Measurements from ENCODE around the gene SELENOO.

The SELENOO gene

GRCh38 chr22:50173983-50174355 is 26.8 kb upstream of the SELENOO start:
- DNase-seq (ENCODE audit: low read depth), result no peak
- H3K4me3 ChIP-seq (ENCODE audit: control insufficient read depth, low read depth, low read length), result no peak overlapping the region
- TF ChIP-seq, protein P1, sequence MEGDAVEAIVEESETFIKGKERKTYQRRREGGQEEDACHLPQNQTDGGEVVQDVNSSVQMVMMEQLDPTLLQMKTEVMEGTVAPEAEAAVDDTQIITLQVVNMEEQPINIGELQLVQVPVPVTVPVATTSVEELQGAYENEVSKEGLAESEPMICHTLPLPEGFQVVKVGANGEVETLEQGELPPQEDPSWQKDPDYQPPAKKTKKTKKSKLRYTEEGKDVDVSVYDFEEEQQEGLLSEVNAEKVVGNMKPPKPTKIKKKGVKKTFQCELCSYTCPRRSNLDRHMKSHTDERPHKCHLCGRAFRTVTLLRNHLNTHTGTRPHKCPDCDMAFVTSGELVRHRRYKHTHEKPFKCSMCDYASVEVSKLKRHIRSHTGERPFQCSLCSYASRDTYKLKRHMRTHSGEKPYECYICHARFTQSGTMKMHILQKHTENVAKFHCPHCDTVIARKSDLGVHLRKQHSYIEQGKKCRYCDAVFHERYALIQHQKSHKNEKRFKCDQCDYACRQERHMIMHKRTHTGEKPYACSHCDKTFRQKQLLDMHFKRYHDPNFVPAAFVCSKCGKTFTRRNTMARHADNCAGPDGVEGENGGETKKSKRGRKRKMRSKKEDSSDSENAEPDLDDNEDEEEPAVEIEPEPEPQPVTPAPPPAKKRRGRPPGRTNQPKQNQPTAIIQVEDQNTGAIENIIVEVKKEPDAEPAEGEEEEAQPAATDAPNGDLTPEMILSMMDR (IDR thresholded peaks at IDR 0.05; ENCODE audit: control insufficient read depth, insufficient read depth, low read depth, low read length, missing control alignments), result no peak

GRCh38 chr22:50174382-50175190 is 26.2 kb upstream of the SELENOO start:
- no peak for DNase-seq (ENCODE audit: low read depth)
- H3K4me3 ChIP-seq (ENCODE audit: control insufficient read depth, low read depth, low read length), result no peak overlapping the region
- TF ChIP-seq, protein P1 (IDR thresholded peaks at IDR 0.05; ENCODE audit: control insufficient read depth, insufficient read depth, low read depth, low read length, missing control alignments), result no peak

- TF ChIP-seq, protein P1 (IDR thresholded peaks at IDR 0.05; ENCODE audit: control insufficient read depth, insufficient read depth, low read depth, low read length, missing control alignments), result no peak
- H3K4me3 ChIP-seq (ENCODE audit: control insufficient read depth, low read depth, low read length), result no peak overlapping the region
- DNase-seq (ENCODE audit: low read depth), result no peak
These were observed 25.7 kb upstream of the SELENOO start for GRCh38 chr22:50175191-50175461.

- TF ChIP-seq, protein P1 (IDR thresholded peaks at IDR 0.05; ENCODE audit: control insufficient read depth, insufficient read depth, low read depth, low read length, missing control alignments), result no peak
- no peak overlapping the region for H3K4me3 ChIP-seq (ENCODE audit: control insufficient read depth, low read depth, low read length)
- DNase-seq (ENCODE audit: low read depth), result no peak
These were observed 24.6 kb upstream of the SELENOO start for GRCh38 chr22:50175921-50176849.

DNA sequence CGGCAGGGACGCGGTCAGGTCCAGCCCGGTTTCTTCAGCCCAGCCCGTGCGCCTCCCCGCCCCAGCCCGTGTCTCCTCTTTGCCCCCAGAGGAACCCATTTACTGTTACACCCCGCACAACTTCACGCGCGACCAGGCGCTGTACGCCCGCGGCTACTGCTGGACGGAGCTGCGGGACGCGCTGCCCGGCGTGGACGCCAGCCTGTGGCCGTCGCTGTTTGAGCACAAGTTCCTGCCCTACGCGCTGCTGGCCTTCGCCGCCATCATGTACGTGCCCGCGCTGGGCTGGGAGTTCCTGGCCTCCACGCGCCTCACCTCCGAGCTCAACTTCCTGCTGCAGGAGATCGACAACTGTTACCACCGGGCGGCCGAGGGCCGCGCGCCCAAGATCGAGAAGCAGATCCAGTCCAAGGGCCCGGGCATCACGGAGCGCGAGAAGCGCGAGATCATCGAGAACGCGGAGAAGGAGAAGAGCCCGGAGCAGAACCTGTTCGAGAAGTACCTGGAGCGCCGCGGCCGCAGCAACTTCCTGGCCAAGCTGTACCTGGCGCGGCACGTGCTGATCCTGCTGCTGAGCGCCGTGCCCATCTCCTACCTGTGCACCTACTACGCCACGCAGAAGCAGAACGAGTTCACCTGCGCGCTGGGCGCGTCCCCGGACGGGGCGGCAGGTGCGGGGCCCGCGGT is 23.8 kb upstream of the SELENOO start:
- no peak for DNase-seq (ENCODE audit: low read depth)
- no peak overlapping the region for H3K4me3 ChIP-seq (ENCODE audit: control insufficient read depth, low read depth, low read length)
- TF ChIP-seq, protein P1 (IDR thresholded peaks at IDR 0.05; ENCODE audit: control insufficient read depth, insufficient read depth, low read depth, low read length, missing control alignments), result no peak
